ENCODE results near the gene WWTR1. TPM values are rescaled to one million over a fixed set of nuclear protein-coding genes. Genes with fewer than 3 reads are reported as not detected.
A peak's percentile ranks its signal among the peaks of the same experiment; 100 is the strongest.

WWTR1 gene
- total and polyA plus RNA-seq, 4 donors: 93.5 to 225 (median 131) TPM

DNA sequence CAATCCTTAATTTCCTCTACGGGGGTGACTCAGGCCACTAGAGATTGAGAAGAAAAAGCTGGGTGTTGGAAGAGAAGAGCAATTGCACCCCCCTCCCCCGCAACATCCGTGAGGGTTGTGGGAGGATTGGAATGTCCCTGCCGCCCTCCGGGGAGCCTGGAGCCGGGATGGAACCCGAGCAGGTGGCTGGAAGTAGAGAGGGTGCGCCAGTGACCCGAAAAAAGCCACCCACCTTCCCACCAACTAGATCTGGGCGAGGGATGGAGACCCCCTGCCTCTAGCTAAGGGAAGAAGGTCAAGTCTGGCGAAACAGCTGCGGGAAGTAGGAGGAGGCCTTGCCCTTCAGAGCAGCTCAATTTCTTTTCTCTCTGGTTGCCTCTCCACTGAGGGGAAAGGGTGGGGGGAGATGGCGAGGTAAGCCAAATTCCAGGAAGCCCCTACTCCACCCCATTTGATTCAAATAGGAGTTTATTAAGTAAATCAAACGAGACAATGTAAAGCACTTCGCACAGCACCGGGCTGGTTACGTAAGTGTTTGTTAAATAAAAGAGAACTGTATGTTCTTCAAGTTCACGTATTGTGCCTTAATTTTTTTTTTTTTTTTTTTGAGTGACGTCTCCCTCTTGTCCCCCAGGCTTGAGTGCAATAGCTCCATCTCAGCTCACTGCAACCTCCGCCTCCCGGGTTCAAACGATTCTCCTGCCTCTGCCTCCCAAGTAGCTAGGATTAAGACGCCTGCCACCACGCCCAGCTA lies 1.1 kb upstream of the WWTR1 start:
- Histone ChIP-seq H3K36me3 (ENCODE audit: control insufficient read depth in 1 of 2, insufficient read depth in 2 of 2, low read length in 1 of 2) (no peaks in the 10 kb centered on the region), H3K9me3 (ENCODE audit: control insufficient read depth, low read length) (no peaks in the 10 kb centered on the region), H3K4me3 (ENCODE audit: low read length in 2 of 2) (peak overlapping the region; percentile 9 to 21), H3K4me1 (ENCODE audit: control insufficient read depth in 1 of 2, insufficient read depth in 2 of 2, low read length in 2 of 2) (no peaks in the 10 kb centered on the region), H3K27ac (ENCODE audit: low read depth in 1 of 2, low read length in 2 of 2) (peak overlapping the region; percentile 99), H3K27me3 (ENCODE audit: control insufficient read depth in 1 of 2, insufficient read depth in 2 of 2, low read length in 1 of 2) (no peaks in the 10 kb centered on the region)
- peak; percentile 73 to 90 for DNase-seq
- intact Hi-C loops (cut with DNase I): loop anchor here (5.0 kb wide), 5 partner anchors 37 to 152 kb away; no protein-coding TSS in a partner anchor
- peak; percentile 36 for ATAC-seq (ENCODE audit: low FRiP score)
- WGBS, 2 donors: 22 to 25% methylated on average over 24 of the region's 24 CpGs

DNA sequence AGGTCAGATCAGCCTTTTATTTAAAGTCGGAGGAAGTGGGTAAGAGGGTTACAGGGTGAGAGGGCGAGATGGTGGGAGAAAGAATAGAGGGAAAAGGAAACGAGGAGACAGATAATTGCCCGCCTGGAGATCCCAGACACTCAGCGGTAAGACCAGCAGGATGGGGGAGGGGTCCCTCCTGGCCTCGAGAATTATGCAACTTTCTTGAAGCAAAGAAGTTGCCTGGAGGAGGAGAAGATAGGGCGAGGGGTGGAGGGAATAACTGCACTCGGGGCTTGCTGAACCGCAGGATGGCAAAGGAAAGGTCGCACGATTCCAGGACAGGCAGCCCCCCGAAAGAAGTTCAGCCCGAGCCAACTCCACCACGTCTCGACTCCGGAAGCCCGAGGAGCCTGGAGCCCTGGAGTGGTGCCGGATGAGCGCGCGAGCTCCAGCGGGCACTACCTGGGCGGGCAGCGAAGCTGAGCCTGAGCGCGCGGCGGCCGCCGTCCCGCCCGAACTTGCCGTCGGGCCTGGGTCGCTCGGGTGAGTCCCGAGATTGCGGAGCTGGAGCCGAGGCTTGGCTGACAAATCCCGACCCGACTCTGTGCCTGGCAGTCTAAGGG lies 402 bp downstream of the WWTR1 start:
- ATAC-seq (ENCODE audit: low FRiP score): peak; percentile 79
- DNase-seq: no peak
- H3K4me3 ChIP-seq (ENCODE audit: low read length in 2 of 2): peak overlapping the region; percentile 88
- peaks cover 0 to 5% of the 10 kb centered on the region in 2 donors for H3K4me1 ChIP-seq (ENCODE audit: control insufficient read depth in 1 of 2, insufficient read depth in 2 of 2, low read length in 2 of 2)
- H3K9me3 ChIP-seq (ENCODE audit: control insufficient read depth, low read length): no peaks in the 10 kb centered on the region
- no peaks in the 10 kb centered on the region for H3K36me3 ChIP-seq (ENCODE audit: control insufficient read depth in 1 of 2, insufficient read depth in 2 of 2, low read length in 1 of 2)
- H3K27me3 ChIP-seq (ENCODE audit: control insufficient read depth in 1 of 2, insufficient read depth in 2 of 2, low read length in 1 of 2): no peaks in the 10 kb centered on the region
- H3K27ac ChIP-seq (ENCODE audit: low read depth in 1 of 2, low read length in 2 of 2): peak overlapping the region; percentile 68 to 99
- intact Hi-C loops (cut with DNase I): loop anchor here (2.0 to 5.0 kb wide), 6 partner anchors 35 to 150 kb away; no protein-coding TSS in a partner anchor
- 0% methylated on average over 41 of the region's 41 CpGs for WGBS, 2 donors

GRCh38 chr3:149655826-149656574 lies 1.8 kb downstream of the WWTR1 start:
- no peaks in the 10 kb centered on the region for H3K36me3 ChIP-seq (ENCODE audit: control insufficient read depth in 1 of 2, insufficient read depth in 2 of 2, low read length in 1 of 2)
- no peaks in the 10 kb centered on the region for H3K27me3 ChIP-seq (ENCODE audit: control insufficient read depth in 1 of 2, insufficient read depth in 2 of 2, low read length in 1 of 2)
- DNase-seq (no peak), ATAC-seq (ENCODE audit: low FRiP score) (no peak)
- H3K4me1 ChIP-seq (ENCODE audit: control insufficient read depth in 1 of 2, insufficient read depth in 2 of 2, low read length in 2 of 2): peaks cover 2 to 5% of the 10 kb centered on the region in 2 donors
- WGBS, 2 donors: 0 to 7% methylated on average over 2 of the region's 2 CpGs
- no peaks in the 10 kb centered on the region for H3K9me3 ChIP-seq (ENCODE audit: control insufficient read depth, low read length)
- H3K27ac ChIP-seq (ENCODE audit: low read depth in 1 of 2, low read length in 2 of 2): peak overlapping the region in 1 of 2 donors; percentile 99
- intact Hi-C loops (cut with DNase I): loop anchor here (2.0 to 5.0 kb wide), 6 partner anchors 34 to 149 kb away; no protein-coding TSS in a partner anchor
- H3K4me3 ChIP-seq (ENCODE audit: low read length in 2 of 2): peak overlapping the region; percentile 88

- H3K27me3 ChIP-seq (ENCODE audit: control insufficient read depth in 1 of 2, insufficient read depth in 2 of 2, low read length in 1 of 2): no peaks in the 10 kb centered on the region
- H3K4me1 ChIP-seq (ENCODE audit: control insufficient read depth in 1 of 2, insufficient read depth in 2 of 2, low read length in 2 of 2): peaks cover 2 to 11% of the 10 kb centered on the region in 2 donors
- intact Hi-C loops (cut with DNase I): no loop called here
- ATAC-seq (ENCODE audit: low FRiP score) (no peak), DNase-seq (no peak)
- peak overlapping the region; percentile 14 to 31 for H3K4me3 ChIP-seq (ENCODE audit: low read length in 2 of 2)
- no peak overlapping the region for H3K27ac ChIP-seq (ENCODE audit: low read depth in 1 of 2, low read length in 2 of 2)
- H3K36me3 ChIP-seq (ENCODE audit: control insufficient read depth in 1 of 2, insufficient read depth in 2 of 2, low read length in 1 of 2): no peaks in the 10 kb centered on the region
- no peaks in the 10 kb centered on the region for H3K9me3 ChIP-seq (ENCODE audit: control insufficient read depth, low read length)
Observed at GRCh38 chr3:149654188-149654601, 3.6 kb downstream of the WWTR1 start.

DNA sequence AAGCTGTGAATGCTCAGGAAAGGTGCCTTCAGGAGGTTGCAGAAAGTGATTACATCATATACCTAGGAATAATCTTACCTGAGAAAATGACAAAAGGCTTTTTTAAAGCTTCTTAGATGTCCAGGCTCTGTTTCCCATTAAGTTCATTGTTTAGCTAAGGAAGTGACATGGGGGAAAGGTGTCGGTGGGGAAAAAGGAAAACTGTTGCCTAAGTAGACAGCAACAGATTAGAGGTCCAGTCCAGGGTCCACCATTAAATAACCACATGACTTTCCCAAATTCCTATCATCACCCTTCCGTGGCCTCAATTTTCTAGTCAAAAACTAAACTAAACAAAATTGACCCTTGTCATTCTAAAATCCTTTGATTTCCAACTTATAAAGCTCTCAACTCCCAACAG lies 4.3 kb downstream of the WWTR1 start:
- peak overlapping the region in 1 of 2 donors; percentile 31 for H3K4me3 ChIP-seq (ENCODE audit: low read length in 2 of 2)
- H3K9me3 ChIP-seq (ENCODE audit: control insufficient read depth, low read length): no peaks in the 10 kb centered on the region
- no peak overlapping the region for H3K27ac ChIP-seq (ENCODE audit: low read depth in 1 of 2, low read length in 2 of 2)
- ATAC-seq (ENCODE audit: low FRiP score) (no peak), DNase-seq (no peak)
- no peaks in the 10 kb centered on the region for H3K36me3 ChIP-seq (ENCODE audit: control insufficient read depth in 1 of 2, insufficient read depth in 2 of 2, low read length in 1 of 2)
- H3K27me3 ChIP-seq (ENCODE audit: control insufficient read depth in 1 of 2, insufficient read depth in 2 of 2, low read length in 1 of 2): no peaks in the 10 kb centered on the region
- intact Hi-C loops (cut with DNase I): no loop called here
- peaks cover 2 to 11% of the 10 kb centered on the region in 2 donors for H3K4me1 ChIP-seq (ENCODE audit: control insufficient read depth in 1 of 2, insufficient read depth in 2 of 2, low read length in 2 of 2)
- WGBS, 2 donors: 15 to 16% methylated on average over 2 of the region's 2 CpGs

GRCh38 chr3:149653136-149653535 lies 4.7 kb downstream of the WWTR1 start:
- no peaks in the 10 kb centered on the region for H3K9me3 ChIP-seq (ENCODE audit: control insufficient read depth, low read length)
- no peaks in the 10 kb centered on the region for H3K36me3 ChIP-seq (ENCODE audit: control insufficient read depth in 1 of 2, insufficient read depth in 2 of 2, low read length in 1 of 2)
- H3K4me3 ChIP-seq (ENCODE audit: low read length in 2 of 2): peak overlapping the region in 1 of 2 donors; percentile 31
- 95 to 98% methylated on average over 1 of the region's 1 CpG for WGBS, 2 donors
- intact Hi-C loops (cut with DNase I): no loop called here
- no peaks in the 10 kb centered on the region for H3K27me3 ChIP-seq (ENCODE audit: control insufficient read depth in 1 of 2, insufficient read depth in 2 of 2, low read length in 1 of 2)
- DNase-seq (no peak), ATAC-seq (ENCODE audit: low FRiP score) (no peak)
- peaks cover 2 to 11% of the 10 kb centered on the region in 2 donors for H3K4me1 ChIP-seq (ENCODE audit: control insufficient read depth in 1 of 2, insufficient read depth in 2 of 2, low read length in 2 of 2)
- no peak overlapping the region for H3K27ac ChIP-seq (ENCODE audit: low read depth in 1 of 2, low read length in 2 of 2)

DNA sequence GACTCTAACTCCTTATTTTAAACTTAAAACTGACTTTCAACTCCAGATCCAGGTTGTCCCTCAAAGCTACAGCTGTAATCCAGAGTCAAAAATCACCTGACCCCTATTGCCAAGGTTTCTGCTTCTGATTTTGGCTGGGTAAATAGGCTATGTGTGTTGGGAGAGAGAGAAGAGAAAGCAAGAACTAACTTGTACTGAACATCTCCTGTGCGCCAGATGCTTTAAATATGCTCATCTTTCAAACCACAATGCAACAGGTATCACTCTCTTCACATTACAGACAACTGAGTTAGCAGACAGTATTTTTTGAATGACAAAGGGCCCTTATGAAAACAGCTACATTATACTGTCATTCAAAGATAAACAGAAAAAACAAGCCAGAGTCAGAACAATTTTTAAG lies 7.0 kb downstream of the WWTR1 start:
- intact Hi-C loops (cut with DNase I): no loop called here
- Histone ChIP-seq H3K36me3 (ENCODE audit: control insufficient read depth in 1 of 2, insufficient read depth in 2 of 2, low read length in 1 of 2) (no peaks in the 10 kb centered on the region), H3K4me3 (ENCODE audit: low read length in 2 of 2) (no peak overlapping the region), H3K9me3 (ENCODE audit: control insufficient read depth, low read length) (no peaks in the 10 kb centered on the region), H3K27me3 (ENCODE audit: control insufficient read depth in 1 of 2, insufficient read depth in 2 of 2, low read length in 1 of 2) (no peaks in the 10 kb centered on the region), H3K27ac (ENCODE audit: low read depth in 1 of 2, low read length in 2 of 2) (peak overlapping the region in 1 of 2 donors; percentile 67), H3K4me1 (ENCODE audit: control insufficient read depth in 1 of 2, insufficient read depth in 2 of 2, low read length in 2 of 2) (peaks cover 2 to 16% of the 10 kb centered on the region in 2 donors)
- WGBS, 2 donors: 58 to 86% methylated on average over 1 of the region's 1 CpG
- ATAC-seq (ENCODE audit: low FRiP score): no peak
- no peak for DNase-seq

DNA sequence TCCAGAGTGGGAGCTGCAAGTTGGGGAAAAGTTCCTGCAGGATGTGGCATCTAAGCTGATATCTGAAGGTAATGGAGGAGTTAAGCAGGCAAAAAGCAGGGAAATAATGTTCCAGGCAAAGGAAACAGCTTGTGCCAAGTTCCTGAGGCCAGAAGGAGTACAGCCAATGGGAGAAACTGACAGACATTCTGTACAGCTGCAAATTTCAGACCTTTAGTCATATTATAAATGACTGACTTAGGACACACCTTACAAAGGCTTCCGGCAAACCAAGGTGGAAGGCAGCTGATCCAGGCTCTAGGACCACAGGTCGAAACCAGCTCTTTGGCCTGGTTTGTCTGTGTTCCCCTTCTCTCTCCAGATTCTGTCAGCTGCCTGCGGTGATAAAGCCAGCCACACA lies 9.3 kb downstream of the WWTR1 start:
- no peaks in the 10 kb centered on the region for H3K36me3 ChIP-seq (ENCODE audit: control insufficient read depth in 1 of 2, insufficient read depth in 2 of 2, low read length in 1 of 2)
- no peaks in the 10 kb centered on the region for H3K9me3 ChIP-seq (ENCODE audit: control insufficient read depth, low read length)
- 3 to 6% methylated on average over 3 of the region's 3 CpGs for WGBS, 2 donors
- peaks cover 2 to 25% of the 10 kb centered on the region in 2 donors for H3K4me1 ChIP-seq (ENCODE audit: control insufficient read depth in 1 of 2, insufficient read depth in 2 of 2, low read length in 2 of 2)
- no peak overlapping the region for H3K4me3 ChIP-seq (ENCODE audit: low read length in 2 of 2)
- DNase-seq (no peak), ATAC-seq (ENCODE audit: low FRiP score) (peak; percentile 59)
- H3K27ac ChIP-seq (ENCODE audit: low read depth in 1 of 2, low read length in 2 of 2): peak overlapping the region; percentile 57 to 89
- H3K27me3 ChIP-seq (ENCODE audit: control insufficient read depth in 1 of 2, insufficient read depth in 2 of 2, low read length in 1 of 2): no peaks in the 10 kb centered on the region
- intact Hi-C loops (cut with DNase I): no loop called here

All from aorta (tissue), 5 donors.